Activated CD4-positive, alpha-beta T cell treated with anti-CD3 and anti-CD28 coated beads, Interleukin-2, amount 10 ng/mL, durations not matched to agents 7 days and 5 days (primary cell): ENCODE measurements around the gene FOXD4L1. TPM values are rescaled to one million over a fixed set of nuclear protein-coding genes. Genes with fewer than 3 reads are reported as not detected.
A peak's percentile ranks its signal among the peaks of the same experiment; 100 is the strongest.
"Not testable (repeated sequence)": the region's sequence is repeated elsewhere in the genome, so short reads cannot be mapped to it uniquely, and the experiment has no call there.

Source experiments
- CTCF ChIA-PET: fragments of 350-600 bp; sonication (Branson Sonifier 250); formaldehyde crosslinking; loops from one replicate; lab custom pipeline; 2021; ENCODE audit warnings: antibody characterized with exemption; lab: Charles Lee
- POLR2A ChIA-PET: fragments of 350-600 bp; sonication (Branson Sonifier 250); formaldehyde crosslinking; loops from one replicate; lab custom pipeline; 2021; ENCODE audit warnings: antibody characterized with exemption; lab: Charles Lee
- DNase-seq: peaks from one replicate; pipeline ENCODE4 v3.0.0-alpha.2; 2020
- H3K27ac Mint-ChIP-seq: one replicate; pipeline ENCODE4 v1.8.0; 2021; ENCODE audit warnings: mild to moderate bottlenecking, moderate library complexity, mixed read lengths
- H3K27me3 Mint-ChIP-seq: one replicate; pipeline ENCODE4 v1.8.0; 2021; ENCODE audit warnings: mixed read lengths
- H3K36me3 Mint-ChIP-seq: one replicate; pipeline ENCODE4 v1.8.0; 2021; ENCODE audit warnings: low read depth, mixed read lengths
- H3K4me1 Mint-ChIP-seq: one replicate; pipeline ENCODE4 v1.8.0; 2021; ENCODE audit warnings: mixed read lengths
- H3K4me3 Mint-ChIP-seq: one replicate; pipeline ENCODE4 v1.8.0; 2021; ENCODE audit warnings: mild to moderate bottlenecking, moderate library complexity, mixed read lengths
- H3K9me3 Mint-ChIP-seq: one replicate; pipeline ENCODE4 v1.8.0; 2021; ENCODE audit warnings: mixed read lengths
- total RNA-seq, 2 experiments: library from RNA; stranded (reverse); gene quantifications; one replicate each; pipeline ENCODE4 v1.2.3, GENCODE V29; 2021

FOXD4L1 gene
- total RNA-seq, result under 1 TPM; 0.15 to 0.25 TPM

GRCh38 chr2:113498365-113498764 is at the start of gene FOXD4L1:
Gene FOXD4L1 (plus strand): TSS chr2:113498665. CDS start chr2:113499257, 592 bp downstream.
- POLR2A ChIA-PET, H3K36me3 Mint-ChIP-seq, H3K9me3 Mint-ChIP-seq, DNase-seq, CTCF ChIA-PET, H3K27ac Mint-ChIP-seq, H3K4me3 Mint-ChIP-seq, H3K4me1 Mint-ChIP-seq: not testable (repeated sequence)
- peaks cover 17% of the 10 kb centered on the region for H3K27me3 Mint-ChIP-seq

- POLR2A ChIA-PET, H3K36me3 Mint-ChIP-seq, H3K9me3 Mint-ChIP-seq, H3K4me3 Mint-ChIP-seq, DNase-seq, H3K27ac Mint-ChIP-seq, H3K27me3 Mint-ChIP-seq, CTCF ChIA-PET, H3K4me1 Mint-ChIP-seq: not testable (repeated sequence)
Measured at GRCh38 chr2:113465770-113466169, 32.7 kb upstream of the FOXD4L1 start.

GRCh38 chr2:113476688-113477368 is 21.6 kb upstream of the FOXD4L1 start:
- H3K4me1 Mint-ChIP-seq, H3K9me3 Mint-ChIP-seq, CTCF ChIA-PET, H3K36me3 Mint-ChIP-seq, H3K27me3 Mint-ChIP-seq, H3K27ac Mint-ChIP-seq, DNase-seq, POLR2A ChIA-PET, H3K4me3 Mint-ChIP-seq: not testable (repeated sequence)

GRCh38 chr2:113496527-113496926 is 1.9 kb upstream of the FOXD4L1 start:
- H3K27me3 Mint-ChIP-seq, POLR2A ChIA-PET, CTCF ChIA-PET: not testable (repeated sequence)

GRCh38 chr2:113499019-113499885 is 787 bp downstream of the FOXD4L1 start:
- H3K27ac Mint-ChIP-seq, CTCF ChIA-PET, H3K4me3 Mint-ChIP-seq, POLR2A ChIA-PET, H3K4me1 Mint-ChIP-seq, DNase-seq, H3K36me3 Mint-ChIP-seq, H3K9me3 Mint-ChIP-seq: not testable (repeated sequence)
- H3K27me3 Mint-ChIP-seq, result peaks cover 20% of the 10 kb centered on the region

More at GRCh38 chr2:113496527-113496926, 1.9 kb upstream of the FOXD4L1 start:
- not testable (repeated sequence) for H3K9me3 Mint-ChIP-seq, H3K27ac Mint-ChIP-seq, H3K4me1 Mint-ChIP-seq, H3K36me3 Mint-ChIP-seq, H3K4me3 Mint-ChIP-seq, DNase-seq

GRCh38 chr2:113499886-113500722 is 1.6 kb downstream of the FOXD4L1 start:
- DNase-seq, H3K27ac Mint-ChIP-seq, H3K9me3 Mint-ChIP-seq, H3K4me1 Mint-ChIP-seq, POLR2A ChIA-PET, CTCF ChIA-PET, H3K36me3 Mint-ChIP-seq, H3K4me3 Mint-ChIP-seq: not testable (repeated sequence)
- peaks cover 22% of the 10 kb centered on the region for H3K27me3 Mint-ChIP-seq

GRCh38 chr2:113500723-113501038 is 2.2 kb downstream of the FOXD4L1 start:
- H3K4me3 Mint-ChIP-seq, CTCF ChIA-PET, DNase-seq, H3K36me3 Mint-ChIP-seq, H3K4me1 Mint-ChIP-seq, H3K27ac Mint-ChIP-seq, H3K9me3 Mint-ChIP-seq, POLR2A ChIA-PET: not testable (repeated sequence)
- H3K27me3 Mint-ChIP-seq, result peaks cover 22% of the 10 kb centered on the region

- H3K9me3 Mint-ChIP-seq, H3K27ac Mint-ChIP-seq, H3K4me1 Mint-ChIP-seq, POLR2A ChIA-PET, DNase-seq, CTCF ChIA-PET, H3K36me3 Mint-ChIP-seq: not testable (repeated sequence)
- peak overlapping the region; percentile 65 for H3K4me3 Mint-ChIP-seq
- peaks cover 23% of the 10 kb centered on the region for H3K27me3 Mint-ChIP-seq
Measured at GRCh38 chr2:113502216-113503093, 4.0 kb downstream of the FOXD4L1 start.

GRCh38 chr2:113503094-113504042 is 4.9 kb downstream of the FOXD4L1 start:
- peaks cover 26% of the 10 kb centered on the region for H3K27me3 Mint-ChIP-seq
- H3K27ac Mint-ChIP-seq, H3K4me1 Mint-ChIP-seq, H3K36me3 Mint-ChIP-seq, POLR2A ChIA-PET, CTCF ChIA-PET, H3K9me3 Mint-ChIP-seq: not testable (repeated sequence)
- peak overlapping the region; percentile 65 for H3K4me3 Mint-ChIP-seq
- peak; percentile 15 for DNase-seq

GRCh38 chr2:113504081-113504480 is 5.6 kb downstream of the FOXD4L1 start:
- CTCF ChIA-PET, POLR2A ChIA-PET, H3K36me3 Mint-ChIP-seq, DNase-seq, H3K9me3 Mint-ChIP-seq, H3K27ac Mint-ChIP-seq, H3K4me1 Mint-ChIP-seq: not testable (repeated sequence)
- Mint-ChIP-seq H3K4me3 (peak overlapping the region; percentile 20), H3K27me3 (peaks cover 29% of the 10 kb centered on the region)

GRCh38 chr2:113507394-113508140 is 9.1 kb downstream of the FOXD4L1 start:
- DNase-seq, H3K4me1 Mint-ChIP-seq, H3K4me3 Mint-ChIP-seq, POLR2A ChIA-PET, H3K9me3 Mint-ChIP-seq, H3K36me3 Mint-ChIP-seq, H3K27ac Mint-ChIP-seq, CTCF ChIA-PET: not testable (repeated sequence)
- H3K27me3 Mint-ChIP-seq, result peaks cover 24% of the 10 kb centered on the region
